ENCODE measurements around the gene SPEF2. TPM values are rescaled to one million over a fixed set of nuclear protein-coding genes. Genes with fewer than 3 reads are reported as not detected.

The SPEF2 gene
- total and polyA plus RNA-seq, 4 donors: 0.42 to 4.5 (median 2.1) TPM

- no peak for DNase-seq (ENCODE audit: low spot score)
- Histone ChIP-seq H3K27me3 (ENCODE audit: control insufficient read depth in 4 of 4, insufficient read depth in 4 of 4, low read length in 3 of 4) (peaks cover 0 to 4% (median 0%) of the 10 kb centered on the region in 4 donors), H3K9ac (ENCODE audit: low read depth in 1 of 2, low read length in 2 of 2) (no peak overlapping the region), H3K4me3 (ENCODE audit: low read depth in 1 of 3, low read length in 3 of 3) (no peak overlapping the region), H3K36me3 (ENCODE audit: control insufficient read depth in 4 of 4, insufficient read depth in 3 of 4, low read depth in 1 of 4, low read length in 3 of 4) (no peaks in the 10 kb centered on the region), H3K4me1 (ENCODE audit: control insufficient read depth in 4 of 4, insufficient read depth in 4 of 4, low read length in 3 of 4) (no peaks in the 10 kb centered on the region), H3K9me3 (ENCODE audit: control insufficient read depth in 4 of 4, low read length in 3 of 4) (no peaks in the 10 kb centered on the region), H3K27ac (ENCODE audit: low read depth in 1 of 2, low read length in 2 of 2) (no peak overlapping the region)
- WGBS: 91% methylated on average over 1 of the region's 1 CpG
- TF ChIP-seq RXRA (IDR thresholded peaks at IDR 0.05) (no peak), FOXA1 (IDR thresholded peaks at IDR 0.05) (no peak), ZBTB33 (IDR thresholded peaks at IDR 0.05) (no peak), SP1 (IDR thresholded peaks at IDR 0.05) (no peak)
Measured at GRCh38 chr5:35819668-35820067, 202.0 kb downstream of the SPEF2 start.

- Histone ChIP-seq H3K27ac (ENCODE audit: low read depth in 1 of 2, low read length in 2 of 2) (no peak overlapping the region), H3K4me3 (ENCODE audit: low read depth in 1 of 3, low read length in 3 of 3) (no peak overlapping the region), H3K4me1 (ENCODE audit: control insufficient read depth in 4 of 4, insufficient read depth in 4 of 4, low read length in 3 of 4) (no peaks in the 10 kb centered on the region), H3K9me3 (ENCODE audit: control insufficient read depth in 4 of 4, low read length in 3 of 4) (no peaks in the 10 kb centered on the region), H3K27me3 (ENCODE audit: control insufficient read depth in 4 of 4, insufficient read depth in 4 of 4, low read length in 3 of 4) (peaks cover 0 to 4% (median 0%) of the 10 kb centered on the region in 4 donors), H3K36me3 (ENCODE audit: control insufficient read depth in 4 of 4, insufficient read depth in 3 of 4, low read depth in 1 of 4, low read length in 3 of 4) (no peaks in the 10 kb centered on the region), H3K9ac (ENCODE audit: low read depth in 1 of 2, low read length in 2 of 2) (no peak overlapping the region)
- DNase-seq (ENCODE audit: low spot score): no peak
- TF ChIP-seq GABPA (IDR thresholded peaks at IDR 0.05 in 1 of 2, conservative IDR thresholded peaks at IDR 0.05 in 1 of 2): no peak
- no peak for TF ChIP-seq FOXA1 (IDR thresholded peaks at IDR 0.05)
- no peak for TF ChIP-seq NR2F2 (IDR thresholded peaks at IDR 0.05)
- no peak for TF ChIP-seq SP1 (IDR thresholded peaks at IDR 0.05)
- TF ChIP-seq EGR1 (IDR thresholded peaks at IDR 0.05; ENCODE audit: low read depth in 2 of 2): no peak
- TF ChIP-seq RXRA (IDR thresholded peaks at IDR 0.05): no peak
- TF ChIP-seq MAX (IDR thresholded peaks at IDR 0.05): no peak
- TF ChIP-seq REST (IDR thresholded peaks at IDR 0.05): no peak
- TF ChIP-seq FOXA2 (IDR thresholded peaks at IDR 0.05): no peak
- no peak for TF ChIP-seq CTCF (IDR thresholded peaks at IDR 0.05; ENCODE audit: low read depth, low read length, missing input control)
- TF ChIP-seq YY1 (IDR thresholded peaks at IDR 0.05): no peak
- TF ChIP-seq JUND (IDR thresholded peaks at IDR 0.05): no peak
- no peak for TF ChIP-seq ZBTB33 (IDR thresholded peaks at IDR 0.05)
- WGBS: 81% methylated on average over 4 of the region's 4 CpGs
Measured at GRCh38 chr5:35820735-35821134, 203.1 kb downstream of the SPEF2 start.

Measured in liver (tissue), 9 donors.